HG02571 (cell line): ENCODE results near the gene MECR.
A peak's percentile ranks its signal among the peaks of the same experiment; 100 is the strongest.

ENCODE experiments used
- ATAC-seq: cut with Tn5 transposase; IDR thresholded peaks from one replicate; pipeline ENCODE4 v1.9.1; 2021; ENCODE audit warnings: mild to moderate bottlenecking, moderate library complexity; ENCODE audit not compliant: unreplicated experiment

The MECR gene, protein sequence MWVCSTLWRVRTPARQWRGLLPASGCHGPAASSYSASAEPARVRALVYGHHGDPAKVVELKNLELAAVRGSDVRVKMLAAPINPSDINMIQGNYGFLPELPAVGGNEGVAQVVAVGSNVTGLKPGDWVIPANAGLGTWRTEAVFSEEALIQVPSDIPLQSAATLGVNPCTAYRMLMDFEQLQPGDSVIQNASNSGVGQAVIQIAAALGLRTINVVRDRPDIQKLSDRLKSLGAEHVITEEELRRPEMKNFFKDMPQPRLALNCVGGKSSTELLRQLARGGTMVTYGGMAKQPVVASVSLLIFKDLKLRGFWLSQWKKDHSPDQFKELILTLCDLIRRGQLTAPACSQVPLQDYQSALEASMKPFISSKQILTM

DNA sequence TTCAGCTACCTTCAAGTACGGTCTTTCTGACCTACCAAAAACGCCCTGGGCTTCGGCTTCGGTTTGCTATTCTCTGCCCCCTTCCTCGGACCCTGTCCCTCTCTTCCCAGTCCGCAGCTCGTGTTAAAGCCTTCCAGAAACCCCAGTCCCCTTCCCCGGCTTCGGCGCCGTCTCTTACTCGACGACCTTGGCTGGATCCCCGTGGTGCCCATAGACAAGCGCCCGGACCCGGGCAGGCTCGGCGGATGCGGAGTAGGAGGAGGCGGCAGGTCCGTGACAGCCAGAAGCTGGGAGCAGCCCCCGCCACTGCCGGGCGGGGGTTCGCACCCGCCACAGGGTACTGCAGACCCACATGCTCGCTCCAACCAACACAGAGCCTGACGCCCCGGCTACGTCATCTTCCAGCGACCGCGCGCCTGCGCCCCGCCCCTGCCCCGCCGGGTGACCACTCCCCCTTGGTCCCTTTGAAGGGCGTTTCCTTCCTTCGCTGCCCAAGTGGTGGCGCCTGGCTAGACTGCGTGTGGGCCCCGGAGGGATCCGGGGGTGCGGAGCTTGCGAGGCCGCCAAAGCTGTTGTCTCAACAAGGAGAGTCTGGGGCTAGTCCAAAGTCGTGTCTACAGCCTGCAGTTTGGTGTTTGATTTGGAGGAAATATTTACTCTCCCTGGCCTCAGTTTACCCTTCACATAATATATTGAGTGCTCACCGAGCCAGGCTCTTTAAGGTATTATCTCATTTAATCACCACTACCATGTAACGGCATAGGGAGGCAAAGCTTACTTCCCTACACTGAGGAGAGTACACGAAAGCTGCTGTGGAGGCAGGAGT is at the start of gene MECR:
Gene MECR, minus strand, starts transcription at position 382 of the 826 bp plus-strand sequence. Its CDS starts 28 bp downstream, at position 354.
- peak; percentile 80 for ATAC-seq

DNA sequence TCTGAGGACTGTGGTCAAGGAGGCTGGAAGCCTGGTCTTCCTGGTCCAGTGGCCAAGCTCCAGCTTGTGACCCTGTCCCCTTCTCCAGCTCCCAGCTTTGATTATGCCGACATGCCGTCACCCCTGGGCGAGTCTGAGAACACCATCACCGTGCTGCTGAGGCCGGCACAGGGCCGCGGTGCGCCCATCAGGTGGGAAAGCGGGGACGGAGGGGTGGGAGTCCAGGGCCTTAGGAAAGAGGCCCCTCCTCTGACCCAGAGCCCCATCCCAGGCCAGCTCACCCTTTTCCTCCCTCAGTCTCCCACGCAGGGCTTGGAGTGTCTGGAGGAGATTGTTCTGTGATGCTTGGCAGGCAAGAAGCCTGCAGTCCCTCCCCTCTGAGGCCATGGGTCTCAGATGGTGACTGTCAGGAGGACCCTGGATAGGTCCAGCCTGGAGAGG is 49.2 kb upstream of the MECR start:
- ATAC-seq: no peak

DNA sequence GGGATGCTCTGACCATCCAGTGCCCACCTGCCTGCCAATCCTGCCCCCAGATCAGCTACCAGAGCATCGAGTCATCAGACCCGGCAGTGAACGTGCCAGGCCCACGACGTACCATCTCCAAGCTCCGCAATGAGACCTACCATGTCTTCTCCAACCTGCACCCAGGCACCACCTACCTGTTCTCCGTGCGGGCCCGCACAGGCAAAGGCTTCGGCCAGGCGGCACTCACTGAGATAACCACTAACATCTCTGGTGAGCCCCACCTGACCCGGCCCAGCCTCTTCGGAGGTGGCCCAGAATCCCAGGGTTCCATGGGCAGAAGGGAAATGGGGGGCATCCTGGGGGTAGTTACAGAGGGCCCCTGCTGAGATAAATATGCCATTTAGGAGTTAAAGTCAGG is 48.7 kb upstream of the MECR start:
- no peak for ATAC-seq

DNA sequence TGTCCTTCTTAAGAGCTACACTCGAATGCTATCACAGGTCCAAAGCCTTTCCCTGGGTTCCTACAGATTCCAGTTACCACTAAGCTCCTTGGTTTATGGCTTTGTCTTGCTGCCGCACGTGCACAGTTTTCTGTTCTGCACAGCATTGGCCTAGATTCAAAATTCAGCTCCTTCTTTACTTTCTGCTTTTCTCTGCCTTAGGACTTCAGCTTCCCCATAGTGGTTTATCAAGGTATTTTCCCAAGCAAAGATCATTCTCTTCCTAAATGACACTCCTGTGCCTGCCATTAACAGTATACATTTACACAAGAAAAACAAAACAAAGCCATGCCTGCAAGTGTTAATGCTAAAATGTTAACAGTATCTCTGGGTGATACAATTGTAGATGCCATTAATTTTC is 47.4 kb upstream of the MECR start:
- ATAC-seq: no peak

DNA sequence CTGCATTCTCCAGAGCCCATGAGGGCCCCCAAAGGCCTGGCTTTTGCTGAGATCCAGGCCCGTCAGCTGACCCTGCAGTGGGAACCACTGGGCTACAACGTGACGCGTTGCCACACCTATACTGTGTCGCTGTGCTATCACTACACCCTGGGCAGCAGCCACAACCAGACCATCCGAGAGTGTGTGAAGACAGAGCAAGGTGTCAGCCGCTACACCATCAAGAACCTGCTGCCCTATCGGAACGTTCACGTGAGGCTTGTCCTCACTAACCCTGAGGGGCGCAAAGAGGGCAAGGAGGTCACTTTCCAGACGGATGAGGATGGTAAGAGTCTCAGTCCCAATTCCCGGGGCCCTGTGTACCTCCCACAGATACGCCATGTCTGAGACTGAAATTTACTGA is 44.7 kb upstream of the MECR start:
- ATAC-seq: no peak

DNA sequence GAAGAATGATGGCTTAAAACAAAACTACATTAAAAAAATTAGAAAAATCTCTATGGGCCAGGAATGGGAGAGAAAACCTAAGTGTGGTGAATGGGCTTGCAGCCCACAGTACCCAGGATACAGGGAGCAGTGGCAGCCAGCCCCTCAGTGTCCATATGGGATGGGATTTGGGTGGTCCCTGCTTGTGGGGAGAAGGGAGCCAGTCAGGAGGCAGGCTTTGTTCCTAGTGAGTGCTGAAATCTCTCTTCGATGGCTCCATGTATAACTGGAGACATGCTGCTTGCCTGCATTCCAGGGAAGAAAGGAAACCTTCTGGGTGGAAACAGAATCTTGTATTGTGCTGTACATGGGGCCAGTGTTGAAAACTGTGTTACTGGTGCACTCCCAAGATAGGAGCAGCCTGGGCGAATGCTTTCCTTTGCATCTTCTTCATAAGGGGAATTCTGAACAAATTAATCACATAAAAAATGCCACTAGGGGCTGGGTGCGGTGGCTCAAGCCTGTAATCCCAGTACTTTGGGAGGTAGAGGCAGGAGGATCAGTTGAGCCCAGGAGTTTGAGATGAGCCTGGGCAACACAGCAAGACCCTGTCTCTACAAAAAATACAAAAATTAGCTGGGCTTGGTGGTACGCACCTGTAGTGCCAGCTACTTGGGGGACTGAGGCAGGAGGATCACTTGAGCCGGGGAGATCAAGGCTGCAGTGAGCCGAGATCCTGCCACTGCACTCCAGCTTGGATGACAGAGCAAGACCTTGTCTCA is 41.6 kb upstream of the MECR start:
- no peak for ATAC-seq

DNA sequence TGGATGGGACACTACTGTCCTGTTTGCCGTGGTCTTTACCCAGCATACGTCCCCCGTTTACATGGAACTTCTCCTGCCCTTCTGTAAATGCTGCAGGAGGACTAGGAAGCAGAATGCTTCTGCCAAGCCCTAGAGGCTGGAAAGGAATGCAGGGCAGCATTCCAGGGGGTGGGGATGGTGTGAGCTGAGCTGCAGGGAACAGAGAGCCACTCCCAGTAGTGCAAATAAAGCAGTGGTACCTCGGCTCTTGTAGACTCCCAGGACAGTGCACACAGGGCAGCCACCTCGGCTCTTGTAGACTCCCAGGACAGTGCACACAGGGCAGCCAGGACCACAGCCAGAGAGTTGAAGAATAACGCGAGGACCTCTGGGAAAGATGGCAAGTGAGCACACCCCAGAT is 41.0 kb upstream of the MECR start:
- no peak for ATAC-seq

DNA sequence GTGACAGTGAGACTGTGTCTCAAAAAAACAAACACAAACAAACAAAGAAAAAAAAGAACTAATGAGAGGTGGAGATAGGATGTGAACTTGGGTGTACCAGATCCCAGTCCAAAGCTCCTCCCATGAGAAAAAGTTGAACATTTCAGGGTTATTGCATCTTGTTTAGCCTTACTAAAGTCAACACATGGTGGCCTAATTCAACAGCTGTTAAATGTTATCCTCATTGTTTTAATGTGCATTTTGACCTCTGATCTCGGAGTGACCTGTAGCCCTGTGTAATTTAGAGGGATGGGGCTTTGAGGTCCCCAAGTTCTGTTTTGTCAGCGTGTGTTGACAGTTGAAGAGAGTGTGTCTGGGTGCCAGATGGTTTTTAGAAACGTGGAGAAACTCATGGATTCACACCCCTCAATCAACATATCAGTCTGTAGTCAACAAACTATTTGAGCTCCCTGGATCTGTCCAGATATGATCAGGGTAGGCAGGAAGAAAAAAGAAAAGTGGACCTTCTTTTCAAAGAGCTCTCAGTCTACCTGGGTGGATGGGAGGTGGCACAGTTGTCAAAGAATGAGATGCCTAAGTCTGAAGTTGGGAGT is 40.3 kb upstream of the MECR start:
- ATAC-seq: no peak

DNA sequence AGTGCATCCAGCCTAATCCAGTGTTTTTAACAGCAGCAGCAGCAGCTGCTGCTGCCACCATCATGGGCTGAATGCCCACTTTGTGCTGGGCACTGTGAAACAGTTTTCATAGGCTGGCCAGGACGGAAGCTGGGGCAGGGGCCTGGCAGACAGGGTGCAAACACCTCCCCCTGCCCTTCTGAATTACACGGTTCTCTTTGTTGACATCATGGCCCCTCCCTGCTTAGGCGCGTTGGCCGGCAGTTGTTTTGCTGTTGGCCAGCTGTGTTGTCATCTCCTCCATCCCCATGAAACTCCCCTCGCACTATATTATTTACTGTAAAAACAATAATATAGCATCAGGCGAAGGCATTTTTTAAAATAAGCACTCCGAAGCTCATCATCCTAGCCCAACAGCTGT is 38.6 kb upstream of the MECR start:
- no peak for ATAC-seq

DNA sequence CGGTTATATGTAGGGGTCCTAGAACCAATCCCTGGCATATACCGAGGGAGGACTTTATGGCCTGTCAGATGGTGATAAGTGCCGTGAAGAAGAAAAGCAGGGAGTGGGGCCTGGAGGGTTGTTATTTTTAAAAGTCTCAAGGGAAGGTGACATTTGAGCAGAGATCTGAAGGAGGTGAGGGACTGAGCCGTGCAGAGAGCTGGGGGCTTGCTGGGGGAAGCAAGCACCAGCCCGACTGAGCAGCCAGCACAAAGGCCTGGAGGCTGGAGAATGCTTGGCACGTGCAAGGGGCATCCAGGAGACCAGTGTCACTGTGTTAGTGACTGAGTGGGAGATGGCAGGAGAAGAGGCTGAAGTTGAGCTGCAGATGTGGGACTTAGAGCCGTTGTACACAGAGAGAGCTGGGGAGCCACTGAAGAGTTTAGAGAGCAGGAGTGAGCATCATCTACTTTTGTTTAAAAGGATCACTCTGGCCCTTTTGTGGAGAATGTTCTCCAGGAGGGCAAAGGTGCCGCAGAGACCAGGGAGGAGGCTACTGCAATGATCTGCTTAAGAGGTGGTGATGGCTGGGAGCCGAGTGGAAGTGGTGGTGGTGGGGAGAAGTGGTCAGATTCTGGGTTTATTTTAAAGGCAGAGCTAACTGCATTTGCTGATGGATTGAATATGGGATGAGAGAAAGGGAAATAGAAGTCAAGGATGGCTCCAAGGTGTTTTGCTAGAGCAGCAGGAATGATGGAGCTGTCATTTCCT is 36.8 kb upstream of the MECR start:
- ATAC-seq: no peak

DNA sequence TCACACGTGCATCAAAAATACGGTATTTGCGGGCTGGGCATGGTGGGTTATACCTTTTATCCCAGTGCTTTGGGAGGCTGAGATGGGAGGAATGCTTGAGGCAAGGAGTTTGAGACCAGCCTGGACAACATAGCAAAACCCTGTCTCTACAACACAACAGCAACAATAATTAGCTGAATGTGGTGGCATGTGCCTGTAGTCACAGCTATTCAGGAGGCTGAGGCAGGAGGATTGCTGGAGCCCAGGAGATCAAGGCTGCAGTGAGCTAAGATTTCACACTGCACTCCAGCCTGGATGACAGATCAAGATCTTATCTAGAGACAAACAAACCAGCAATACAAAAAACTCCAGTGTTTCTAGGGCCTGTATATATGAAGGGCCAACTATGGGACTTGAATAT is 36.2 kb upstream of the MECR start:
- no peak for ATAC-seq

DNA sequence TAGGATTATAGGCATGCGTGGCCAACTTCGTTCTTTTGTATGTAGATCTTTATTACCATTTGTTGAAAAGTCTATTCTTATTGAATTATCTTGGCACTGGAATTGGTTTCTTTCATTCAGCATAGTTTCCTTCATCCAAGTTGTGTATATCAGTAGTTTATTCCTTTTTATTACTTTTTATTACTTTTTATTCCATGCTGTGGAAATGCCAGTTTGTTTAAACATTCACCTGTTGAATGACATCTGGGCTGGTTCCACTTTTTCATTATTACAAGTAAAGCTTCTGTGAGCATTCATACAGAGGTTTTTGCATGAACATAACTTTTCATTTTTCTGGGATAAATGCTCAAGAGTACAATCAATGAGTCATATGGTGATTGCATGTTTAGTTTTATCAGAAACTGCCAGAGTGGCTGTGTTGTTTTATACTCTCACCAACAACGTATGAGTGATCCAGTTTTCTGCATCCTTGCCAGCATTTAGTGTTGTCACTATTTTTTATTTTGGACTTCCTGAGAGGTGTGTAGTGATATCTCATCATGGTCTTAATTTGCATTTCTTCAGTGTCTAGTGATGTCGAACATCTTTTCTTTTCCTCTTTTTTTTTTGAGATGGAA is 34.1 kb upstream of the MECR start:
- ATAC-seq: no peak

DNA sequence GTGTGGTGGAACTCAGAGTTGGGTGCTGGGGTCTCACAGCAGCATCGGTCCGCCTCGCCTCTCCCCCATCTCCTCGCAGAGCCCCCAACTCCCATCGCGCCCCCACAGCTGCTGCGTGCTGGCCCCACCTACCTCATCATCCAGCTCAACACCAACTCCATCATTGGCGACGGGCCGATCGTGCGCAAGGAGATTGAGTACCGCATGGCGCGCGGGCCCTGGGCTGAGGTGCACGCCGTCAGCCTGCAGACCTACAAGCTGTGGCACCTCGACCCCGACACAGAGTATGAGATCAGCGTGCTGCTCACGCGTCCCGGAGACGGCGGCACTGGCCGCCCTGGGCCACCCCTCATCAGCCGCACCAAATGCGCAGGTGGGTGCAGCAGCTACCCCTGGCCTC is 29.8 kb upstream of the MECR start:
- ATAC-seq: no peak

DNA sequence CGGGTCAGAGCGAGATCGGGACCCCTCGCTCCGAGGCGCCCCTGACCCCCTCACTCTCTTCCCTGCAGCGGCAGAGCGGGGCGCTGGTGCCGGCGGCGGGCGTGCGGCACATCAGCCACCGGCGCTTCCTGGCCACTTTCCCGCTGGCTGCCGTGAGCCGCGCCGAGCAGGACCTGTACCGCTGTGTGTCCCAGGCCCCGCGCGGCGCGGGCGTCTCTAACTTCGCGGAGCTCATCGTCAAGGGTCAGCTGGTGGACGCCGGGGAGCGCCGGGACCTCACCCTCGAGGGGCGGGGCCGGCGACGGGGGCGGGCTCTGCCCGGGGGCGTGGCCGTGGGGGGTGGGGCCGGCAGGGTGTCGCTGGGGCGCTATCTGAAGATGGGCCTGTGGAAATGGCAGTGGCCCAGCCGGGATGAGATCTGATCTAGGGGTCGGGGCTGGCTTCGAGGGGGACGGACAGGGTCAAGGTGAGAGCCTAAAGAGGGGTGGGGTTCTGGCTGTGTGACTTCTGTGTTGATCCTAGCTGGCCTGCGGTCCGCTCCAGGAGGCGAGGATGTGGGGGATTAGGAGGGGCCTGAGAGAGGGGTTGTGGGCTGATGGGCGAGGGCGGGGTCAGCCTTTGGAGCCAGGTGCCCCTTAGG is 29.2 kb upstream of the MECR start:
- no peak for ATAC-seq

DNA sequence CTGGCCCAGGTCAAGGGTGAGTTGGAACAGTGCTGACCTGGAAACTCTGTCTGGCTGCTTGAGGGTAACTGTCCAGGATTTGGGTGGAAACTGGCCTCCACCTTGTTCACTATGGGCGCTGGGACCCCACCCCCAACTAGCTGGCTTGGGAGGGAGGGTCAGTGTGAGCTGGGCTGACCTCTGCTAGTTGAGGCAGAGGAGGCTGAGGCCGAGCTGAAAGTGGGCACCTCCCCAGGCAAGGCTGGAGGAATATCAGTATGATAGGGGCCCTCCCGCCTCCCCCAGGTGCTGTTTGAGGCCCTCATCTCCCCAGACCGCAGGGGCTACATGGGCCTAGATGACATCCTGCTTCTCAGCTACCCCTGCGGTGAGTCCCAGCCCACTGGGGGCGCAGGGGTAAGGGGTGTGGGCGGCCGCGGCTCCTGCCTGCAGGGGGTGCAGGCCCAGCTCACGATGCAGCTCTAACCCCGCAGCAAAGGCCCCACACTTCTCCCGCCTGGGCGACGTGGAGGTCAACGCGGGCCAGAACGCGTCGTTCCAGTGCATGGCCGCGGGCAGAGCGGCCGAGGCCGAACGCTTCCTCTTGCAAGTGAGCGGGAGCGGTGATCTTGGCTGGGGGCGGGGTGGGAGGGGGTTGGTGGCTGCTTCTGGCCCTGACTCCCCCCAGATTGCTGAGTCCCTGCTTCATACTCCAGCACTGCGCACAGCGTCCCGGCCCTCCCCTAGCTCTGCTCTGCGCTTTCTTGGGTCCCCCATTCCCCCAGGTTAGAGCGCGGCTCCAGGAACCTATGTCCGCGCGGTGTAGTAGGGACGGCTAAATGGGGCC is 28.5 kb upstream of the MECR start:
- no peak for ATAC-seq

DNA sequence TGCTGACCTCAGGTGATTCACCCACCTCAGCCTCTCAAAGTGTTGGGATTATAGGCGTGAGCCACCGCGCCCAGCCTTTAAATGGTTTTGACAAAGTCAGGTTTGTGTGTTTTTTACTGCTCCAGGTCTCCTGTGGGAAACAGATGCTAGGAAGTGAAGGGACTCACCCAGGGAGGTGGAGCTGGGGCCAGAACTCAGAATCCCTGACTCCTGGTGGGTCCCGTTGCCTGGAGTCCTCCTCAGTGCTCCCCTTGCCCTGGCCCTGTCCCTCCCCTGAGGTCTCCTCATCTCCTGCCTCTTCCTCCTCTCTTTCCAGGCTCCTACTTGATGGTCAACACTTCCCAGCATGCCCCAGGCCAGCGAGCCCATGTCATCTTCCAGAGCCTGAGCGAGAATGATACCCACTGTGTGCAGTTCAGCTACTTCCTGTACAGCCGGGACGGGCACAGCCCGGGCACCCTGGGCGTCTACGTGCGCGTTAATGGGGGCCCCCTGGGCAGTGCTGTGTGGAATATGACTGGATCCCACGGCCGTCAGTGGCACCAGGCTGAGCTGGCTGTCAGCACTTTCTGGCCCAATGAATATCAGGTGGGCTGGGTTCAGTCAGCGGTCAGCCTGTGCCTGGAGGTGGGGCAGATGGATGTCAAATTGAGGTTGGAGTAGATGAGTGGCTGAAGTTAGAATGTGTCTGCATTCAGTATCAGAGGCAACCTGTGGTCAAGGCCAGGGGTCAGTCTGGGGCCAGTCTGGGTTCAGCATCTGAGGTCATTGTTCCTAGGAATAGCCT is 27.6 kb upstream of the MECR start:
- no peak for ATAC-seq

DNA sequence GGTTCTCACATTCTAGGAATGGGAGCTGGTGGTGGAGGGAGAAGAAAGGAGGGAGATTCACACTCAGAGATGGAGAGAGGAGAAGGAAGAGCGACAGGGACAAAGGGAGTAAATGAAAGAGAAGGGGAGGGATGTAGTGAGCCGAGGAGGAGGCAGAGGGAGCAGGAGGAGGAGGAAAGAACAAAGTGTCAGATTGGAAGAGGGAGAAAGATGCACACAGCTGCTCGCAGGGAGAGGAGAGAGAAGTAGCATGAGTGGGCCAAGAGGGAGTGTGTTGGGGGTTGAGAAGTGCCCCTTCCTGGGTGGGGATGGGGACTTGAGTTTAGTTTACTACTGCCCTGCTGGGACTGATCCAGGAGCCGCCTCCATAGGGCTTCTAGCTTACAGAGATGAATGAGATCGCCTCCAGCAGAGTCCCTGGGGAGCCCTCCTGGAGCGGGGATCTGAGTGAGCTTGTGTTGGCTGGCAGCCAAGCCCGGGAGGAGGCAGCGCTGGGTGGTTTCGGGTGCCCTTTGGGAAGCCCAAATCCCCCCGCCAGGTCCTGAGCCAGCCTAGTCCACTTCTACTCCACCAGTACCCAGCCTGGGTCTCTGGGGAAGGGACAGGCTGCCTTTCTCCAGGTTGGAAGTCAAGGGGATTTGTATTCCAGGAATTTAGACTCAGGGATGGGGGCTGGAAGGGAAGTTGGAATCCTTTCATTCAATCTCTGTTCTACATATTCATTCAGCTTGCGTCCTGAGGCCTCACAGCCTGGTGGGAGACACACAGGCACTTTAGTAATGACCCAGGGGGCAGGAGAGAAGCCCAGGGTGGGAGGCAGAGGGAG is 26.5 kb upstream of the MECR start:
- ATAC-seq: no peak
